Measurements from ENCODE around the gene TNRC6A.
A peak's percentile ranks its signal among the peaks of the same experiment; 100 is the strongest.
"Not testable (repeated sequence)": the region's sequence is repeated elsewhere in the genome, so short reads cannot be mapped to it uniquely, and the experiment has no call there.

Gene TNRC6A

GRCh38 chr16:24736758-24737157 is 7.3 kb downstream of the TNRC6A start:
- no peak for DNase-seq (ENCODE audit: extremely low read depth, low read depth)
- no peak for TF ChIP-seq CTCF (IDR thresholded peaks at IDR 0.05; ENCODE audit: low read depth, low read length)

- no peak for TF ChIP-seq CTCF (IDR thresholded peaks at IDR 0.05; ENCODE audit: low read depth, low read length)
- DNase-seq (ENCODE audit: extremely low read depth, low read depth), result peak; percentile 14
These were observed 8.0 kb downstream of the TNRC6A start for GRCh38 chr16:24737391-24737871.

GRCh38 chr16:24737916-24738594 is 8.6 kb downstream of the TNRC6A start:
- no peak for TF ChIP-seq CTCF (IDR thresholded peaks at IDR 0.05; ENCODE audit: low read depth, low read length)
- DNase-seq (ENCODE audit: extremely low read depth, low read depth), result no peak

GRCh38 chr16:24738895-24739294 is 9.4 kb downstream of the TNRC6A start:
- no peak for DNase-seq (ENCODE audit: extremely low read depth, low read depth)
- no peak for TF ChIP-seq CTCF (IDR thresholded peaks at IDR 0.05; ENCODE audit: low read depth, low read length)

GRCh38 chr16:24741862-24742261 is 12.4 kb downstream of the TNRC6A start:
- DNase-seq (ENCODE audit: extremely low read depth, low read depth), result no peak
- TF ChIP-seq CTCF (IDR thresholded peaks at IDR 0.05; ENCODE audit: low read depth, low read length), result no peak

GRCh38 chr16:24742610-24743009 is 13.2 kb downstream of the TNRC6A start:
- not testable (repeated sequence) for DNase-seq (ENCODE audit: extremely low read depth, low read depth)

GRCh38 chr16:24745391-24745790 is 15.9 kb downstream of the TNRC6A start:
- no peak for TF ChIP-seq CTCF (IDR thresholded peaks at IDR 0.05; ENCODE audit: low read depth, low read length)
- DNase-seq (ENCODE audit: extremely low read depth, low read depth), result no peak

- no peak for DNase-seq (ENCODE audit: extremely low read depth, low read depth)
These were observed 16.3 kb downstream of the TNRC6A start for GRCh38 chr16:24745791-24746190.

More at GRCh38 chr16:24745791-24746190, 16.3 kb downstream of the TNRC6A start:
- no peak for TF ChIP-seq CTCF (IDR thresholded peaks at IDR 0.05; ENCODE audit: low read depth, low read length)
